Measurements from ENCODE around the gene CCER1. TPM values are rescaled to one million over a fixed set of nuclear protein-coding genes. Genes with fewer than 3 reads are reported as not detected.

CCER1 gene
- total RNA-seq, 4 donors from 2014 or later: not detected

DNA sequence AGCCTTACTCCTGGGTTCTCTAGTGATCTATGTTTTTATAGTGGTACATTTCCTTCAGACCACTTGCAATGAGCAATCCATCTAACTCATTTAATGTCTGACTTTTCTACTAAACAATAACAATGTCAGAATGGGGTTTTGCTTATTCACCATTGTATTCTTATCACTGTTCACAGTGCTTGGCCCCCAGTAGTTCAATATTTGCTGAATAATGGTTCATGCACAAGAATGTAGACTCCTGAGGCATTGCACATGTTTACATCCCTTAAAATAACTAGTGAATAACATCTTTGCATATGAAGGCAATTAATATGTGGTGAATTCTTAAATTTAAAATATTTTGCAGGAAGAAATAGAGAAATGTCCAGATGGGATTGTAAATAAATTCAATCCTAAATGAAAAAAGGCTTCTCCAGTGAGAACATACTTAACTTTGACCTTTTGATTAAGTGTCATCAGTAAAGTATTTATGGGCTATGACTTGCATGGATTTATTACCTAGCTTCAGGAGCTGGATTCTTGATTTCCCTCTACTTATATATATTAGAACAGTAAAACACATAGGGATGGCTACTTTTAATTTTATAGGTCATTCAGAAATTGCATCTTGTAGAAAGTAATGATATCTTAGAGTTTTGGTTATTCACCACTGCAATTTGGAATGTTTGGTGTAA, 3.4 kb downstream of the CCER1 start:
- Histone ChIP-seq H3K27ac (no peak overlapping the region), H3K9me3 (no peaks in the 10 kb centered on the region), H3K27me3 (no peaks in the 10 kb centered on the region), H3K4me3 (no peak overlapping the region), H3K36me3 (no peaks in the 10 kb centered on the region), H3K4me1 (no peaks in the 10 kb centered on the region)
- no peak for DNase-seq (ENCODE audit: low spot score in 2 of 2)
- TF ChIP-seq CTCF (IDR thresholded peaks at IDR 0.05) (no peak), EP300 (IDR thresholded peaks at IDR 0.05) (no peak), POLR2A (IDR thresholded peaks at IDR 0.05) (no peak), POLR2AphosphoS5 (IDR thresholded peaks at IDR 0.05) (no peak)

GRCh38 chr12:90947869-90948268, 7.1 kb downstream of the CCER1 start:
- Histone ChIP-seq H3K36me3 (no peaks in the 10 kb centered on the region), H3K4me3 (no peak overlapping the region), H3K27me3 (no peaks in the 10 kb centered on the region), H3K27ac (no peak overlapping the region), H3K9me3 (no peaks in the 10 kb centered on the region), H3K4me1 (no peaks in the 10 kb centered on the region)
- DNase-seq (ENCODE audit: low spot score in 2 of 2): no peak
- WGBS: 96% methylated on average over 7 of the region's 7 CpGs
- TF ChIP-seq EP300 (IDR thresholded peaks at IDR 0.05): no peak
- TF ChIP-seq POLR2AphosphoS5 (IDR thresholded peaks at IDR 0.05): no peak
- no peak for TF ChIP-seq CTCF (IDR thresholded peaks at IDR 0.05)
- TF ChIP-seq POLR2A (IDR thresholded peaks at IDR 0.05): no peak

GRCh38 chr12:90945070-90945649, 9.8 kb downstream of the CCER1 start:
- DNase-seq (ENCODE audit: low spot score in 2 of 2): no peak
- no peak overlapping the region for H3K27ac ChIP-seq
- H3K4me3 ChIP-seq: no peak overlapping the region
- no peaks in the 10 kb centered on the region for H3K27me3 ChIP-seq
- no peaks in the 10 kb centered on the region for H3K4me1 ChIP-seq
- 40% methylated on average over 1 of the region's 1 CpG for WGBS
- no peaks in the 10 kb centered on the region for H3K36me3 ChIP-seq
- TF ChIP-seq CTCF (IDR thresholded peaks at IDR 0.05) (peak in 1 of 2 donors; percentile 34), POLR2AphosphoS5 (IDR thresholded peaks at IDR 0.05) (no peak)
- H3K9me3 ChIP-seq: no peaks in the 10 kb centered on the region

GRCh38 chr12:90943255-90943654, 11.7 kb downstream of the CCER1 start:
- Histone ChIP-seq H3K27ac (no peak overlapping the region), H3K9me3 (no peaks in the 10 kb centered on the region), H3K4me3 (no peak overlapping the region), H3K36me3 (no peaks in the 10 kb centered on the region), H3K27me3 (no peaks in the 10 kb centered on the region), H3K4me1 (peaks cover 6% of the 10 kb centered on the region)
- no peak for TF ChIP-seq POLR2AphosphoS5 (IDR thresholded peaks at IDR 0.05)
- TF ChIP-seq CTCF (IDR thresholded peaks at IDR 0.05): no peak
- TF ChIP-seq POLR2A (IDR thresholded peaks at IDR 0.05): no peak
- TF ChIP-seq EP300 (IDR thresholded peaks at IDR 0.05): no peak
- DNase-seq (ENCODE audit: low spot score in 2 of 2): no peak
- WGBS: 68% methylated on average over 1 of the region's 1 CpG

DNA sequence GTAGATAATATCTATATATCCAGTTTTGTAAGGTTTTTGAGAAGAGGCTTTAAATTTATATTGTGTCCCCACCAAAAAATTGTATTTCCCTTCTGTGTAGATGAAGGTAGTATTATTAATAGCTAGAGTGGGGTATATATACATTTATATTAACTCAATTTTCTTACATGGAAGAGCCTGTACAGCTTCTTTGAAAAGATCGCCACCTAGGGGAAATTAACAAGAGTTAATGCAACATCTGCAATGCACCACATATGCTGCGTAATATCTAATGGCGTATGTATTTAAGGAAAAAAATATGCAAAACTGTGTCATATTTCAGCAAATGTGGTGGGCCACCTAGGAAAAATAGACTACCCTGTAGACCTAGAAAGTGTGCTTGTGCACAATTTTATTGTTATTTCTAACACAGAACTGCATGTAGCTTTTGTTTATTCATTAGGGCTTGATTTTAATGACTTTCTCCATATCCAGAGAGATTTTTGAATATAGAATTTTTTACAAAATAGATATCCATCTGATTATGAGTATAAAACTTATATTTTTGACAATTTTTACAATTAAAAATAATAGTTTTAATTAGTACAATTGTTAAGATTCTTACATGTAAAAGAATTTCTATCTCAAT, 14.0 kb downstream of the CCER1 start:
- TF ChIP-seq POLR2A (IDR thresholded peaks at IDR 0.05) (no peak), POLR2AphosphoS5 (IDR thresholded peaks at IDR 0.05) (no peak), EP300 (IDR thresholded peaks at IDR 0.05) (no peak), CTCF (IDR thresholded peaks at IDR 0.05) (peak; percentile 23 to 43)
- Histone ChIP-seq H3K4me1 (peaks cover 6% of the 10 kb centered on the region), H3K4me3 (no peak overlapping the region), H3K36me3 (no peaks in the 10 kb centered on the region), H3K27ac (no peak overlapping the region), H3K27me3 (no peaks in the 10 kb centered on the region), H3K9me3 (no peaks in the 10 kb centered on the region)
- no peak for DNase-seq (ENCODE audit: low spot score in 2 of 2)
- WGBS: 35% methylated on average over 3 of the region's 3 CpGs
